Effector CD8-positive, alpha-beta T cell (primary cell): ENCODE results near the gene GSG1L2.

Experiments
- DNase-seq: peaks from one replicate; lab custom pipeline; 2025; lab: John Stamatoyannopoulos, UW

GSG1L2 gene

DNA sequence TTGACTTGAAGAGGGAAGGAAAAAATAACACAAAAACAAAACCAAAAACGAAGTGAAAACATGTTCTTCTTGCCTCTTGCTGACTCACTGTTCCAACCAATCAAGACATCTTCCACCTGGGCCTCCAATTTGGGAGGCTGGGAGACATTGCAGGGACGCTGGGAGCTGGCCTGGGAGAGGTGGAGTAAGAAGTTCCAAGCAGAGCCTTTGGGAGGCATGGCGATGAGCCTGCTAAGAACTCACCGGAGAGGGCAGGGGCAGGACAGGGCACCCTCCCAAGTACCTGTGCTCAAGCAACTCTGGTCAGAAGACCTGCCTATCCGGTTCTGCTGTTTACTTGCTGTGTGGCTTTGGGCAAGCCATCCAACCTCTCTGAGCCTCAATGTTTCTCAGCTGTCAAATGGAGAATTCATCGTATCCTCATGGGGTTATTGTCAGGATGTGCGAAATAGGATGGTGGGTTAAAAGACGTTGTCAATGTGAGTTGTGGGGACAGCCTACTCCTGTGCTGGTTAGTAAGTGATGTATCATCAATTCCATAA, 3.0 kb upstream of the GSG1L2 start:
- no peak for DNase-seq

DNA sequence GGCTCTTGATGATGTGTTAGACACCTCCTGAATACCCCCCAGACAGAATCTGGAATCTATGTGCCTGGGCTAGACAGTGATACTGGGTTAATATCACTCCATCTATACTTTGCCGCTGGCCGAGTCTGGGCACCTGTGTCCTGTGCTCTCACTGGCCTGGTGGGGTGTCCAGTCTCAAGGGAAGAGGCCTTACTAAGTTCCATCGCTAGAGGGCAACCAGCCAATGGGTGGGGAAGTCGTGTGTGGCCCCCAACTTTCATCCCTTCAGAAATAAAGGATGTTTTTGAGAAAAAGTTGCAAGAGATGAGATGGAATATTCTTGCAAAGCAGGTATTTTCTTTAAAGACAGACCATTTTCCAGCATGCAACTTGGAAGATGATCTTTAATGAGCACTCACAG, 2.2 kb upstream of the GSG1L2 start:
- no peak for DNase-seq

GRCh38 chr17:9820448-9820847, 1.4 kb downstream of the GSG1L2 start:
- DNase-seq = no peak

- DNase-seq = no peak
Measured at GRCh38 chr17:9818760-9819159, 3.1 kb downstream of the GSG1L2 start.

DNA sequence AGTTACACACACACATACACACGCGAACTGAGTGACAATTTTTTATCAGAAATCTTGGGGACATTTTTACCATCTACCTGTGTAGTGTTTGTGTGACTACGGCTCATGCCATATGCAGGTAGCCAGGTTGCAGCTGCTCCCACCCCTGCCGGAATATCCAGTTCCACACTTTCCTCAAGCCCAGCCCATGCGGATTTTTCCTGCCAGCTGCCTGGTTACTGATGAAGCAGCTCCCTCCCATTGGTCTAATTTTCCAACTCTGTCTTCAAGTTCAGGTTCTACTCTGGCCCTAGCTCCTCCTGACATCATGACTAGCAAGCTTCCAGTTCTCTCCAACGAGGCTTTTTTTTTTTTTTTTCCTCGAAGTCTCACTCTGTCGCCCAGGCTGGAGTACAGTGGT, 4.8 kb downstream of the GSG1L2 start:
- no peak for DNase-seq

DNA sequence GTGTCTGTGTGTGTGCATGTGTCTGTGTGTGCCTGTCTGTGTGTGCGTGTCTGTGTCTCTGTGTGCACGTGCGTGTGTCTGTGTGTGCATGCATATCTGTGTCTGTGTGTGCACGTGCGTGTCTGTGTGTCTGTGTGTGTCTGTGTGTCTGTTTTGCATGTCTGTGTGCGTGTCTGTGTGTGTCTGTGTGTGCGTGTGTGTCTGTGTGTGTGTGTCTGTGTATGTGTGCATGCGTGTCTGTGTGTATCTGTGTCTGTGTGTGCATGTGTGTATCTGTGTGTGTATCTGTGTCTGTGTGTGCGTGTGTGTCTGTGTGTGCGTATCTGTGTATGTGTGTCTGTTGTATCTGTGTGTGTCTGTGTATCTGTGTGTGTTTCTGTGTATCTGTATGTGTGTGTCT, 5.4 kb downstream of the GSG1L2 start:
- no peak for DNase-seq

GRCh38 chr17:9814337-9814945, 7.4 kb downstream of the GSG1L2 start:
- DNase-seq = no peak

DNA sequence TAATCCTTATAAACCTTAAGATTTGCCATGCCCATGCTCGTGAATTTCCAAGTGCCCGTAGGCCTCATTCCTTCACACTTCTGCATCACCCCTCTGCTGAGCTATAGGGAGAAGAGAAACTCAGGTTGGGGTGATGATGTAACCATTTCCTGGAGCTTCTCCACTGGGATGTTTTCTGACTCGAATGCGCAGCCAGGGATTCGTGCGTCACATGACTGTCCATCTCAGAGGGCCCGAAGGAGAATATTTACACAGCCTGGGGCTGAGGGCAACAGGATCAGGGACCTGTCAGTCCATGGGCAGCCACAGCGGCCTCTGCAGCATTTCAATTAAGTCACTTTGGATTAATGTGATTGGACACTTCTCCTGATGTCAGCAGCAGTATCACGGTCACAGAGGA, 8.7 kb downstream of the GSG1L2 start:
- DNase-seq = no peak

DNA sequence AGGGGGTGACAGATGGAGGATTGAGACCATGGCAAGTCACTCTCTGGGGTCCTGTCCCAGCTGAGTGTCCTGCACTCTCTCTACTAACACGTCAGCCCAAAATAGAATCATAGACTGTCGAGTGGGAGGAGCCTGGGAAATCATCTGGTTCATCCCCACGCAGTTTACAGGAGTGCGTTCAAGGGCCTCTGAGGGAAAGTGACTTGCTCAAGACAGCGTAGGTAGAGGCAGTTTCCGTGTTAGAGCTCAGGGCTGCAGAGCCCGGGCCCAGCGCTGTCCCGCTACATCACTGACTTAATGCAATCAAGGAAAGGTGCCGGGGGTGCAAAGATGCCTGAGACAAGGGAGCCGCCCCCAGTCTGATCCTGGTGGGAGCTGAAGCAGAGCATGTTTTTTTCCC, 10.3 kb downstream of the GSG1L2 start:
- DNase-seq = no peak

GRCh38 chr17:9811086-9811485, 10.8 kb downstream of the GSG1L2 start:
- no peak for DNase-seq

DNA sequence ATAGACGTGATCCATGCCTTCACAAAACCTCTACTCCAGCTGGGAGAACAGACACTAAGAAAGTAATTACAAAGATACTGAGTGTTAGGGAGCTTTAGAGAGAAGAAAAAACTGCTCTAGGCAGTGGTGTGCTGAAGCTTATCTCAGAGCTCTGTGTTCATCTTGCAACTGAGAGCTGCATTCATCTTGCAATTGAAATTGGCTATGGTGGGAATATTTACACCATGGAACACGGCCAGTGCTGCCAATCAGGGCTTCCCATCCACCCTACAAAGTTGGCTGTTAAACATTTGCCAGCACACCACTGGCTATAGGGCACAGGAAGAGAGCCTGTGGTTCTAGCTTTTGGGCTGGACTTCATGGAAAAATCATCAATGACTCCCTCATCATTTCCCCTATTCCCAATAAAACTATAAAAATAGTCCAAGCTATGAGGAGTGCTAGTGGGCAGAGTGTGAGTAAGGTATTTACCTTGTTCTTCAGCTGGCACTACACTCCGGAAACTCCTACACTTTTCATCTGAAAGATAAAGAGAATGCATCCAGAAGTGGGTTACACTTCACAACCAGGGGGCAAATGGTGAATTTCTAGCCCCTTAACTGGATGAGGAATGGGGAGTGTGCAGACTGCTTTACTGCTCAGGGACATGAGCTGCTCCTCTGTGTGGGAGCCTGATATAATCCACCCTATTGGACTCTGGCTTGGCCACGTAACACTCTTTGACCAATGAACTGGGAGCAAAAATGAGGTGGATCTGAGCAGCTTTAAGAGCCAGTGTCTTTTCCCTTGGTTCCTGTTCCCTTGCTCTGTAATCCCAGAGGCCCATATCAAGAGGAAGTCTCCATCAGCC, 11.6 kb downstream of the GSG1L2 start:
- no peak for DNase-seq

GRCh38 chr17:9809409-9809808, 12.5 kb downstream of the GSG1L2 start:
- DNase-seq = no peak

- DNase-seq = no peak
Measured at GRCh38 chr17:9806699-9807098, 15.2 kb downstream of the GSG1L2 start.

DNA sequence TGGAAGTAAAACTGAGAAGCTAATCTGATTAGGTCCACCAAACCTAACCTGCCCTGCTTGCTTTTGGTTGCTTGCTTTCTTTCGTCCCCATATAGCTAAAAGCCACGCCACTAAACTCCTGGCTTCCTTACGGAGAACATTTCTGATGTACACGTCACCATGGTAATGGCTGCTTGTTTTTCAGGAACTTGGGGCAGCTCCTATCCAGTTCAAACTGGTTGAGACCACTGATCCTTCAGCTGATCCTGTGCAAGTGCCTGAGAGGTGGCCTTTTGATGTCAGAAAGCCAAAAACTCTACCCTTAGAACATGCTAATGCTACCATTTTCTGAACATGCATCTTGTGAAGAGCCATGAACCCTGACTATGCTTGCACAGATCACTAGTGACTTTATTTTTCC, 16.1 kb downstream of the GSG1L2 start:
- DNase-seq = no peak

DNA sequence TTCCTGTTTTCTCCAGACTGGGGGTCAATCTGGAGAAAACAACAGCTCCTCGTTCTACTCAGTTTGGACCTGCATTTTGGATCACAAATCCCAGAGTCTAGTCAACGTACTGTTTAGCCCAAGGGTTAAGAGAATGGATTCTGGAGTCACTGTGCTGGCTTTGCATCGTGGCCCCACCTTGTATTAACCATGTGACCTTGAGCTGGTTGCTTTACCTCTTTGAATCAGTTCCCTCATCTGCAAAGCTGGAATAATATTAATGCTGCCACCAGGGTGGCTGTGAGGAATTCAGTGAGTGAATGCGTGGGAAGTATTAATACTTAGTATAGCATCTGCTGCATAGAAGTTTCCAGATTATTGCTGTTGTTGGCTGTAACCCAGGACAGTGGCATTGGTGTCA, 19.2 kb downstream of the GSG1L2 start:
- no peak for DNase-seq

DNA sequence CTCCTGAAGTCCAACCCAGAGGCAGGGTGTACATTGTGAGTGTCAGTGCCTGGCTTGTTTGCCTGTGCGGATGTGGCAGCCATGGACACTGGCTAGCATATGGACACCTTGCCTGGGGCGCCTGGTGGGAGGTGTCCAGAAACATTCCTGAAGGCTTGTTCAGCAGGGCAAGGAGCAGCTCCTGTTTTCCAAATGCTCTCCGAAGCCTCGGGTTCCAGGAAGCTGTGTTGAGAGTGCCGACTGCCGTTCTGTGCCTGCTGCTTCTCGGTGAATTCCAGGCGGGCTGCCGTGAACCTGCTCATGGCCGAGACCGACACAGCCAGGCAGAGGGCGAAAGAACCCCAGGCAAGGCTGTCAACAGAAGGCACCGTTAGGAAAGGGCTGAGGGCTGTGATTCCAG, 19.6 kb downstream of the GSG1L2 start:
- no peak for DNase-seq

DNA sequence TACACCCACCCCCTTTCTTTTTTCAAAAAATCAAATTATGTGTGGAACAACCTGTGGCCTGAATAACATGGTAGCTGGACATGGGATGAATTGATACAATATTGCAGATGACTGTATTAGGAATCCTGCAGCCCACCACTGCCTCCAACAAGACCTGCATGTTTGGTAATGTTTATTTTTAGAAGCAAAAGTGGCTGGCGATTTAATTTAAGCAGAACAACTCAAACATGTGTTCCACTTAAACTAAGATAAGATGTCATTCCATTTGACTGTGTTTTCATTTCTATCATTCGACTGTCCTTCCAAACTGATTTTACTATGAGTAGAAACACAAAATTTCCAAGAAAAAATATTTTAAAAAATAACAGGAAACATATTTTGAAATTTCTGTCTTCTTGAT, 20.4 kb downstream of the GSG1L2 start:
- no peak for DNase-seq

GRCh38 chr17:9798724-9799123, 23.2 kb downstream of the GSG1L2 start:
- DNase-seq = no peak

DNA sequence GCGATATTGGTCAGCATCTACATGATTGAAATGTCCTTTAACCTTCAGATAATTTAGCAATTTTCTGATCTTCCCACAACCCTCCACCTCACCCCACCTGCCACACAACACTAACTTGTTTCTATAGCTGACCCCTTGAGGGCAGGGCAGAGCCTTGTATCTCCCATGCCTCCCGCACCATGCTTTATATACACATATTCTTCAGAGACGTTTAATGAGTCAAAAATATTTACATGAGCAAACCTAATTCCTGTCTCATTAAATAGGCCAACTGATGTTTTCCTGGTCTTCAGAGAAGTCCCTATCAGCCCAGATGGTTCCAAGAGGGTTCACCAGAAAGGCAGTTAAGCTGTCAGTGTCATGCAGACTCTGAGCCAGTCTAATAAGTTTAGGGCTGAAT, 23.9 kb downstream of the GSG1L2 start:
- DNase-seq = no peak

GRCh38 chr17:9792181-9792840, 29.6 kb downstream of the GSG1L2 start:
- no peak for DNase-seq

DNA sequence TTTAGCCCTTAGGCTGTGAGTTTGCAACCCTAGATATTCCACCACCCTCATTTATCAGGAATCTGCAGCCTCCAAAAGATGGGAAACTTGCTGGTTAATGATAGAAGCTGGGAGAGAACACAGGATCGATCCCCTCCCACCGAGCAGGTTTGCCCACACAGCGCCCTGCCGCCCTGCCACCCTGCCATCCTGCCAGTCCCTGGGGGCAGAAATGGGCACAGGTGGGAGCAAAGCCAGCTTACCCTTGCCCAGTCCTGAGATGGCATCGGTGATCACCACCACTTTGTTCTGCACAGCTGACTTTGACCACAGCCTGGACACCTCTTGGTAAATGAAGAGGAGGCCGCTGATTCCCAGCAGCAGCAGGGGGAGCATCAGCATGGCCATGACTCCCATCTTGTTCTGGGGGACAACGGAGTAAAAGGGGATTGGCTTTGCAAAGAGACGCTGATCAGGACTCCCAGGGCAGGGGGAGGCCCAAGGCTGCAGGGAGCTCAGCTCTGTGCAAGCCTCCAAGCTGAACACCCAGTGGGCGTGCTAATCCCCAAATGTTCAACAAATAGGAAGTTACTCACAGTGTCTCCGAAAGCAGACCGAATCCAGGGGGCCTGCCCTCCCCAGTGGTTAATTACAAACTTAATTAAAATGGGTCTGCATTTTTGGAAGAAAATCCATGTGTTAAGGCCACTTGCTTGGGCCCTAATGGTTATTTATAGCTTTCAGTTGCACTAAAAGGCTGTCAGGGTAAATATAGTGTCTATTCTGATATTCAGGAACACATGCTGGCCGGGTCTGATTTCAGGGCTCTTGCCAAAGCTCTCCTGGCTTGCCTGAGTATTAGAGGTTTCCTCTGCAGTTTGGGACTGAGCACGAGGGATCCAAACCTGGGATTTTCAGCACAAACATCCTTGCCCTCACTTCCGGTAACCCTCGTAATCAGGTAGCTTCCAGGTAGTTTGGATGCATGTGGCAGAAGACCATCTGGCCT, 30.7 kb downstream of the GSG1L2 start, which contains the start of gene DHRS7C:
Gene DHRS7C (minus strand): TSS at position 704 of the 988 bp plus-strand sequence. CDS start 308 bp downstream, at position 396.
- no peak for DNase-seq
